ENCODE results near the gene SPTAN1. TPM values are rescaled to one million over a fixed set of nuclear protein-coding genes. Genes with fewer than 3 reads are reported as not detected.
A peak's percentile ranks its signal among the peaks of the same experiment; 100 is the strongest.

Gene SPTAN1
- total RNA-seq, 1 donor from 2014 or later, result 75.7 TPM

- DNase-seq (ENCODE audit: low spot score) (no peak), ATAC-seq (no peak)
Observed at GRCh38 chr9:128631636-128632035, 79.2 kb downstream of the SPTAN1 start.

- DNase-seq (ENCODE audit: low spot score), result no peak
- no peak for ATAC-seq
Observed at GRCh38 chr9:128632066-128632465, 79.7 kb downstream of the SPTAN1 start.

GRCh38 chr9:128632486-128632885, 80.1 kb downstream of the SPTAN1 start:
- DNase-seq (ENCODE audit: low spot score) (no peak), ATAC-seq (no peak)

- ATAC-seq (no peak), DNase-seq (ENCODE audit: low spot score) (no peak)
Observed at GRCh38 chr9:128633057-128633456, 80.7 kb downstream of the SPTAN1 start.

- DNase-seq (ENCODE audit: low spot score) (no peak), ATAC-seq (no peak)
Observed at GRCh38 chr9:128633601-128634000, 81.2 kb downstream of the SPTAN1 start.

- no peak for ATAC-seq
- no peak for DNase-seq (ENCODE audit: low spot score)
Observed at GRCh38 chr9:128634111-128634510, 81.7 kb downstream of the SPTAN1 start.

GRCh38 chr9:128634651-128635262, 82.4 kb downstream of the SPTAN1 start:
- DNase-seq (ENCODE audit: low spot score) (no peak), ATAC-seq (no peak)

GRCh38 chr9:128635266-128636023, 83.1 kb downstream of the SPTAN1 start:
- DNase-seq (ENCODE audit: low spot score) (peak; percentile 89), ATAC-seq (peak; percentile 83)

GRCh38 chr9:128636024-128636390, 83.6 kb downstream of the SPTAN1 start:
- DNase-seq (ENCODE audit: low spot score) (peak; percentile 95), ATAC-seq (peak; percentile 85)

GRCh38 chr9:128636556-128637530, 84.5 kb downstream of the SPTAN1 start:
- ATAC-seq (no peak), DNase-seq (ENCODE audit: low spot score) (no peak)

GRCh38 chr9:128637656-128638055, 85.3 kb downstream of the SPTAN1 start:
- no peak for ATAC-seq
- no peak for DNase-seq (ENCODE audit: low spot score)

GRCh38 chr9:128638580-128638979, 86.2 kb downstream of the SPTAN1 start:
- no peak for DNase-seq (ENCODE audit: low spot score)
- ATAC-seq, result no peak

- no peak for DNase-seq (ENCODE audit: low spot score)
Observed at GRCh38 chr9:128640603-128641002, 88.2 kb downstream of the SPTAN1 start.

GRCh38 chr9:128642675-128643245, 90.4 kb downstream of the SPTAN1 start:
- no peak for DNase-seq (ENCODE audit: low spot score)
- ATAC-seq, result no peak

More at GRCh38 chr9:128640603-128641002, 88.2 kb downstream of the SPTAN1 start:
- ATAC-seq, result no peak

- ATAC-seq, result no peak
- no peak for DNase-seq (ENCODE audit: low spot score)
Observed at GRCh38 chr9:128643519-128644300, 91.3 kb downstream of the SPTAN1 start.

- DNase-seq (ENCODE audit: low spot score) (peak; percentile 64), ATAC-seq (peak; percentile 95)
Observed at GRCh38 chr9:128648206-128648605, 95.8 kb downstream of the SPTAN1 start.

GRCh38 chr9:128651798-128652197, 99.4 kb downstream of the SPTAN1 start:
- ATAC-seq, result no peak

GRCh38 chr9:128653908-128654307, 101.5 kb downstream of the SPTAN1 start:
- no peak for ATAC-seq
- no peak for DNase-seq (ENCODE audit: low spot score)

More at GRCh38 chr9:128651798-128652197, 99.4 kb downstream of the SPTAN1 start:
- no peak for DNase-seq (ENCODE audit: low spot score)

- DNase-seq (ENCODE audit: low spot score) (no peak), ATAC-seq (no peak)
Observed at GRCh38 chr9:128654481-128654880, 102.1 kb downstream of the SPTAN1 start.

All from left lobe of liver (tissue), 2 donors.